ENCODE measurements around the gene ACTA2.

Gene ACTA2

GRCh38 chr10:88980800-88981199 is 28.2 kb upstream of the ACTA2 start:
- no peak for DNase-seq

DNA sequence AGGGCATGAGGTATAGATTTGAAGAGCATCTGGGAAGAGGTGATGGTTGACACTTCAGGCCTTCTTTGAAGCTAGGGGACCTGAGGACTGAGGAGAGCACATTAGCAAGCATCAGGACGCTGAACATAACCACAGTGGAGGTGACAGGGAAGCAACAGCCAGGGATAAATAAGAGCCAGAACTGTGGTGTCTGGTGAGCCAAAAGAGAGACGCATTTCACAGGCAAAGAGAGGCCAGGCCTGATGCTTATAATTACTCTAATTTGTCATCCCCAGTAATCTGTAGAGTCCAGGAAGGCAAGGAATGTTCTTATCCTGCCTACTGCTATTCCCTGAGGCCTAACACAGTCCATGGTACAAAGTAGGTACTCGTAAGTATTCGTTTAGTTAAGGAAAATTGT is 27.7 kb upstream of the ACTA2 start:
- no peak for DNase-seq

DNA sequence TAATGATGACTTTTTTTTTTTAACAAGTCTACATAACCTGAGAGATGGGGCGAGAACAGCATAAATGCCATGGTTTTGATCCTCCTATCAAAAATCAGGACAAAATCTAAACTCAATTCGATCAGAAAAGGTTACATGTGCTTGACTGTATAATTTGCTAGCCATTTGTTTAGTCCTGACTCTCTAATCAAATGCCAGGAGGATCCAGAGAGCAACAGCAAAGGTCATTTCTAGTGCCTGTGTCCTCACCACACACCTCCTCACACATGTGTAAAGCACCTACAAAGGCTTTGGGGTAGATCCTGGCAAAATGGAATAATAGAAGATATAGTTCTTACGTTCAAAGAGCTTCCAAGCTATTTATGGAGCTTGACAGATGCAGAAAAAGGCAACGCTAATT is 27.0 kb upstream of the ACTA2 start:
- DNase-seq = no peak

GRCh38 chr10:88979153-88979562 is 26.6 kb upstream of the ACTA2 start:
- no peak for DNase-seq

- DNase-seq = no peak
Measured at GRCh38 chr10:88978463-88978862, 25.9 kb upstream of the ACTA2 start.

- no peak for DNase-seq
Measured at GRCh38 chr10:88975377-88975720, 22.8 kb upstream of the ACTA2 start.

GRCh38 chr10:88974446-88975376 is 22.1 kb upstream of the ACTA2 start:
- no peak for DNase-seq

GRCh38 chr10:88974012-88974411 is 21.4 kb upstream of the ACTA2 start:
- DNase-seq = no peak

DNA sequence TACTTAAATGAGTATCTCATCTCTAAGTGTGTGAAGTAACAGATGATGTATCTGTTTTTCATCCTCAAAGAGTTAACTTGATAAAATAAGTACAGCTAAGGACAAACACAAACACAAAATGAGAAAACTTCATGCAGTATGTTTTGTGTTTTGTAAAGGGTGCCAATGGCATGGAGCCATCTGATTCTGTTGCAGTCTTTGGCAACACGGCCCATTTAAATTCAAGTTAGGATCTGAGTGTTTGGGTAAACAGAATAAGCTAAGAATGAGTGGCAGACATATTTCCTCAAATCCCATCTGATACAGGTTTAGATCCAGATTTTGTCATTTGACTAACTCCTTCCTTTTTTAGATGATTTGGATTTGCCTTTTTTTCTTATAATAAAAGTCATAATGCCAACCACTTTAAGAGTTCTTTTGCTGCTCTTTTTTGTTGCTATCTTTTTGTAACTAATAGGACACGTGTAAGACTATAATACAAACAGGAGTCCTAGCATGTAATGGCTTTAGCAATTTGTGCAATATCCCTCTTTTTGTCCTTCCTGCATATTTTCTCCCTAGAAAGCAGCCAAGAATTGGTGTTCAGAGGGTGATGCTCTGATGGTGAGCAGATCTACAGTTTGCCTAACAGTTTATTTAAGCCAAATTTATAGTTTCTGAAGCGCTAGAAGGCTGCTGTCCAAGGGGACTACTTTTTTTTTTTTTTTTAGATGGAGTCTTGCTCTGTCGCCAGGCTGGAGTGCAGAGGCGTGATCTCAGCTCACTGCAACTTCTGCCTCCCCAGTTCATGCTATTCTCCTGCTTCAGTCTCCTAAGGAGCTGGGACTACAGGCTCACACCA is 18.9 kb upstream of the ACTA2 start:
- DNase-seq = no peak

DNA sequence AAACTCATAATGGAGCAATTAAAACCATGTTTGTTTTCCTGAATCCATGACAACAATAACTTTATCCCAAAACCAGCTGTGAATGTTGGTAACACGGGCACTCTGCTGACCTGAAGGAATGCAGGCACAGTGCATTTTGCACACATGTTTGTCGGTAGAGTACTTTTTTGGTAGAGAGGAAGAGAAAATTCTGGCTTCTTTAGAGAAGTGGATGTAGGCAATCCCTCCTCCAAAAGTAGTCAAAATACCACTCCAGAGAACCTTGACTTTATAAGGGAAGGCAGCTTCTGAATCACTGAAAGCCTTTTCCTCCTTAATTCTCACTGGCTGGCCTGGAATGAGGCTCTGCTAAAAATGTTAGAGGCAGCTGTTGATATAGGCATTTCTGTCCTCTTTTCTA is 15.8 kb upstream of the ACTA2 start:
- no peak for DNase-seq

GRCh38 chr10:88966797-88967196 is 14.2 kb upstream of the ACTA2 start:
- DNase-seq = no peak

- DNase-seq = no peak
Measured at GRCh38 chr10:88964869-88965415, 12.4 kb upstream of the ACTA2 start.

DNA sequence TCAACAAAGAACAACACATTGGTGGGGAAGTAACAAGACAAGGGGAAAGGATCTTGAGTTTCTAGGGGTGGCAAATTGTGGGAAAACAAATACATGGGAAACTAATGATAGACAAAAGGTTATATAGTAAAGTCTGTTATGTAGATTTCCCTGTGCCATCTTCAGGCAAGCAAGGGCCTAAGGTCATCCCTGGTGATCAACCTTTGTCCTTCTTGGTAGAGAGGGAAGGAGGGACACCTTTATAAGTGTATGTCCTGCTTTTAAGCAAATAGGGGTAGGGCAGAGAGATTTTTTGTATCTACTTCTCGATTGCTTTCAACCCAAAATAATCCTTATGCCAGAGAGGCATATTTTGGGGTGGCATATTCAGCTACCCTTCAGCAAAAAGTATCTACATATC is 11.8 kb upstream of the ACTA2 start:
- no peak for DNase-seq

GRCh38 chr10:88963318-88963717 is 10.7 kb upstream of the ACTA2 start:
- no peak for DNase-seq

DNA sequence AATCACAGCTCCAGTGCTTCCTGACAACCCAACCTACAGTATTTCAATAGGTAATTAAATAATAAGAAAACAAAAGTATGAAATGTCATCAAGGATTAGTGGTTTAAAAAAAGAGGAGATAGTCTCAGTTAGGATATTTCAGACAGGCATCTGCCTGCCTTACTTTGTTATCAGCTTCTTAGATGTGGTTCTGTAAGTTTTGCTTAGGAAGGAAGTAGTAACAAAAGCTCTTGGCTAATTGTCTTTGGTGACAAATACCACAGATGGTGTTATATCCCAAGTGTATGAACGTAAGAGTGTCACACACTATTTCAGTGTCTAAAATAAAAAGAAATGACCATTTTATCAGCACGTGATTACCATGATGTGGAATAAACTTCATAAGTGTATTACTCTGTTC is 9.8 kb upstream of the ACTA2 start:
- no peak for DNase-seq

DNA sequence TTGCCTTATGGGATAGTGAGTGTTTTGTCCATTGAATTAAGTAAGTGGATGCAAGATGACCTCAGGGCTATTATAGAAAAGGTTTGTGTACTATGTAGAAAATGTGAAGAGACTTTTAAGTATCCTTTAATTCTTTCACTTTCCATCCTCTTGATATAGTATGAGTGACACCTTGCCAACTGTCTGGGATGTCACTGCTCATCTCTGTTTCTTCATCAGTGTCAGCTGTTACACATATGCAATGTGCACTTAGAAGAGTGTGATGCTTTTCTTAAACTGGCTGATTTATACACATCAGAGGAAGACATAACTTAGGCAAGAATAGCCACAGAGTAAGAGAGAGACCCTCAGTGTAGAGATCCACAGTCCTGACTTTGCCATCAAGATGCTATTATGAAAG is 8.7 kb upstream of the ACTA2 start:
- no peak for DNase-seq

- DNase-seq = no peak
Measured at GRCh38 chr10:88960802-88961201, 8.2 kb upstream of the ACTA2 start.

- no peak for DNase-seq
Measured at GRCh38 chr10:88958721-88959120, 6.1 kb upstream of the ACTA2 start.

- no peak for DNase-seq
Measured at GRCh38 chr10:88957381-88957780, 4.8 kb upstream of the ACTA2 start.

DNA sequence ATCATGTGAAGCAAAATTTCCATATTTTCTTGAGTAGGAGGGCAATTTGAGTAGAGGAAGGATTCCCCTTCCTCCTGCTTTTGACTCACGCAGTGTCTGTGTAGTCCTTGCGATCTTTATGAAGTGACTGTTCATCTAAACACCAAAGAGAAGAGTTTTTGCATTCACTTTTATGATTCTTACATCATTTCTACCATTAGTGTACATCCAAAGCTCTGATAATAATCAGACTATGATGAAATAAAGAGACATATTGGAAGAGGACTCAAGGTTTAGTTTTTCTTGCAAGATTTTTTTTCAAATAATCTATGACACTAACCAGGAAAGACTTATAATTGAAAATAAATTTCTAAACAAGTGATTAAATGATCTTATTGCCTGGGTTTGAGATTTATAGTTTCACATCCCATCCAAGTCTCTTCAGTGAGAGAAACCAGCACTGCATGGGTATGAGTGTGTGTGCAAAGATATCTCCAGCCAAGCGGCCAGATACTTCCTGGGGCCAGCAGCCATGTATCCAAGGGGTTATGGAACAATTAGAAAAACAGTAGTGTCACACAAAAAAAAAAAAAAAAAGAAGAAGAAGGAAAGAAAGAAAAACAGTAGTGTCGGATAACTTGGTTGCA is 2.0 kb upstream of the ACTA2 start:
- DNase-seq = no peak

GRCh38 chr10:88953662-88954061 is 1.1 kb upstream of the ACTA2 start:
- no peak for DNase-seq

GRCh38 chr10:88949912-88950837 is 2.4 kb downstream of the ACTA2 start:
- DNase-seq = no peak

All from activated CD4-positive, alpha-beta T cell treated with anti-CD3 and anti-CD28 coated beads, Interleukin-2, amount 50 U/mL, for 4 hours (primary cell).